HAP-1 (cell line): ENCODE measurements around the gene KLHL21.

ENCODE experiments used
- DNase-seq, 2 experiments: peaks; one replicate each; pipeline ENCODE4 v3.0.0-alpha.2; 2016 to 2020; ENCODE audit warnings: low spot score in 2 of 2
- H3K27me3 ChIP-seq: fragments of 250-450 bp; sonication (Bioruptor Pico); 2 replicates; pipeline ENCODE4 v1.5.1; 2020; ENCODE audit warnings: low read depth, mild to moderate bottlenecking, moderate library complexity
- H3K36me3 ChIP-seq: fragments of 250-450 bp; sonication (Bioruptor Pico); replicated peaks from 2 replicates; pipeline ENCODE4 v1.5.1; 2020; ENCODE audit warnings: mild to moderate bottlenecking
- H3K4me1 ChIP-seq: fragments of 250-450 bp; sonication (Bioruptor Pico); 2 replicates; pipeline ENCODE4 v1.5.1; 2020; ENCODE audit warnings: mild to moderate bottlenecking
- H3K4me3 ChIP-seq: fragments of 250-450 bp; sonication (Bioruptor Pico); 2 replicates; pipeline ENCODE4 v1.5.1; 2020; ENCODE audit warnings: mild to moderate bottlenecking, moderate library complexity
- H3K9me3 ChIP-seq: fragments of 250-450 bp; sonication (Bioruptor Pico); 2 replicates; pipeline ENCODE4 v1.5.1; 2020; ENCODE audit warnings: mild to moderate bottlenecking, moderate library complexity
- in situ Hi-C: fragments of 300-500 bp; cut with MboI; formaldehyde crosslinking; loops from 3 replicates; pipeline ENCODE4 v1.14.3; 2020; ENCODE audit warnings: low sequenced_read_pairs, inconsistent platforms, mixed read lengths

KLHL21 gene

GRCh38 chr1:6632588-6633514 lies 30.2 kb upstream of the KLHL21 start:
- in situ Hi-C loops, result no loop called here
- Histone ChIP-seq H3K36me3 (peaks cover 72% of the 10 kb centered on the region), H3K4me3 (no peak overlapping the region), H3K27me3 (no peaks in the 10 kb centered on the region), H3K4me1 (no peaks in the 10 kb centered on the region), H3K9me3 (no peaks in the 10 kb centered on the region)
- DNase-seq, result no peak

DNA sequence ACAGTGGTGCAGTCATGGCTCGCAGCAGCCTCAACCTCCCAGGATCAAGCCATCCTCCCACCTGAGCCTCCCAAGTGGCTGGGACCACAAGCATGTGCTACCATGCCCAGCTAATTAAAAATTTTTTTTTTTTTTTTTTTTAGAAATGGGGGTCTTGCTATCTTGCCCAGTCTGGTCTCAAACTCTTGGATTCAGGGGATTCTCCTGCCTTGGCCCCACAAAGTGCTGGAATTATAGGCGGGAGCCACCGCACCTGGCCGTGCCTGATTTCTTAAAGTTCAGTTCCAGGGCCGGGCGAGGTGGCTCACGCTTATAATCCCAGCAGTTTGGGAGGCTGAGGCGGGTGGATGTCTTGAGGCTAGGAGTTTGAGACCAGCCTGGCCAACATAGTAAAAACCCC lies 28.4 kb upstream of the KLHL21 start:
- no peaks in the 10 kb centered on the region for H3K9me3 ChIP-seq
- H3K4me1 ChIP-seq, result peaks cover 2% of the 10 kb centered on the region; the same call in 1 of the 2 replicates
- H3K27me3 ChIP-seq, result no peaks in the 10 kb centered on the region
- peaks cover 60% of the 10 kb centered on the region for H3K36me3 ChIP-seq
- no peak overlapping the region for H3K4me3 ChIP-seq
- no peak for DNase-seq
- in situ Hi-C loops, result no loop called here

- H3K36me3 ChIP-seq, result peaks cover 54% of the 10 kb centered on the region
- in situ Hi-C loops, result no loop called here
Observed at GRCh38 chr1:6630027-6630426, 27.4 kb upstream of the KLHL21 start.

GRCh38 chr1:6628971-6629479 lies 26.4 kb upstream of the KLHL21 start:
- Histone ChIP-seq H3K27me3 (no peaks in the 10 kb centered on the region), H3K4me3 (no peak overlapping the region), H3K9me3 (no peaks in the 10 kb centered on the region), H3K4me1 (peaks cover 9% of the 10 kb centered on the region), H3K36me3 (peaks cover 47% of the 10 kb centered on the region)
- in situ Hi-C loops, result no loop called here
- DNase-seq, result no peak

More at GRCh38 chr1:6630027-6630426, 27.4 kb upstream of the KLHL21 start:
- peaks cover 4% of the 10 kb centered on the region; the same call in 1 of the 2 replicates for H3K4me1 ChIP-seq
- H3K27me3 ChIP-seq, result no peaks in the 10 kb centered on the region
- H3K4me3 ChIP-seq, result no peak overlapping the region
- DNase-seq, result no peak
- no peaks in the 10 kb centered on the region for H3K9me3 ChIP-seq

- Histone ChIP-seq H3K9me3 (no peaks in the 10 kb centered on the region), H3K4me1 (peaks cover 9% of the 10 kb centered on the region), H3K36me3 (peaks cover 45% of the 10 kb centered on the region), H3K27me3 (no peaks in the 10 kb centered on the region), H3K4me3 (no peak overlapping the region)
- in situ Hi-C loops, result no loop called here
- DNase-seq, result no peak
Observed at GRCh38 chr1:6627841-6628545, 25.3 kb upstream of the KLHL21 start.

DNA sequence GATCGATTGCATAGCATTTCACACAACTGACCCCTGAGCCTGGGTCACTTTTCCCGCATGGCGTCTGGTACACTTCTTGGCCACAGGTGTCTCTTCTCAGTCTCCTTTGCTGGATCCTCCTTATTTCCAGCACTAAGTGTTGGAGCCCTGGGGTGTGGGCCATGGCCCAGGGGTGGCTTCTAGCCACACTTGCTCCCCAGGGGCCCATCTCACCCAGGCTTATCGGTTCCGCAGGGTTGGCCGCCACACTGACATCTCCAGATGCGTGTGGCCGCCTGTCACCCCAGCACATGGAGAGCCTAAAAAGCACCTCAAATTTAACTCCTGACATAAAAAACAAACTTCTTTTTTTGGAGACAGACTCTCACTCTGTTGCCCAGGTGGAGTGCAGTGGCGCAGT lies 24.4 kb upstream of the KLHL21 start:
- peaks cover 9% of the 10 kb centered on the region for H3K4me1 ChIP-seq
- H3K36me3 ChIP-seq, result peaks cover 48% of the 10 kb centered on the region
- no peaks in the 10 kb centered on the region for H3K27me3 ChIP-seq
- no peak for DNase-seq
- in situ Hi-C loops, result no loop called here
- H3K9me3 ChIP-seq, result no peaks in the 10 kb centered on the region
- no peak overlapping the region for H3K4me3 ChIP-seq

GRCh38 chr1:6625584-6626149 lies 23.0 kb upstream of the KLHL21 start:
- H3K36me3 ChIP-seq, result peaks cover 59% of the 10 kb centered on the region
- DNase-seq, result peak in 1 of 2 experiments; percentile 27
- in situ Hi-C loops, result no loop called here
- H3K27me3 ChIP-seq, result no peaks in the 10 kb centered on the region
- peaks cover 9% of the 10 kb centered on the region for H3K4me1 ChIP-seq
- peak overlapping the region; percentile 74 for H3K4me3 ChIP-seq
- no peaks in the 10 kb centered on the region for H3K9me3 ChIP-seq

- Histone ChIP-seq H3K4me3 (peak within 1 kb of the TSS; percentile 74), H3K27me3 (no peaks in the 10 kb centered on the region), H3K9me3 (no peaks in the 10 kb centered on the region), H3K4me1 (peaks cover 9% of the 10 kb centered on the region), H3K36me3 (peaks cover 60% of the 10 kb centered on the region)
- DNase-seq, result peak; percentile 69 to 93
- in situ Hi-C loops, result no loop called here
Observed at GRCh38 chr1:6624710-6625583, 22.3 kb upstream of the KLHL21 start, which contains the start of gene THAP3. Gene THAP3 (plus strand): TSS chr1:6624868. CDS start chr1:6625219, 351 bp downstream.

- Histone ChIP-seq H3K9me3 (no peaks in the 10 kb centered on the region), H3K36me3 (peaks cover 64% of the 10 kb centered on the region), H3K4me3 (no peak overlapping the region), H3K27me3 (no peaks in the 10 kb centered on the region), H3K4me1 (peaks cover 9% of the 10 kb centered on the region)
- no peak for DNase-seq
- in situ Hi-C loops, result no loop called here
Observed at GRCh38 chr1:6623269-6623965, 20.7 kb upstream of the KLHL21 start.

- Histone ChIP-seq H3K9me3 (no peaks in the 10 kb centered on the region), H3K36me3 (peaks cover 63% of the 10 kb centered on the region), H3K4me1 (peaks cover 9% of the 10 kb centered on the region), H3K4me3 (no peak overlapping the region), H3K27me3 (no peaks in the 10 kb centered on the region)
- in situ Hi-C loops, result no loop called here
- no peak for DNase-seq
Observed at GRCh38 chr1:6622396-6623152, 19.9 kb upstream of the KLHL21 start.

DNA sequence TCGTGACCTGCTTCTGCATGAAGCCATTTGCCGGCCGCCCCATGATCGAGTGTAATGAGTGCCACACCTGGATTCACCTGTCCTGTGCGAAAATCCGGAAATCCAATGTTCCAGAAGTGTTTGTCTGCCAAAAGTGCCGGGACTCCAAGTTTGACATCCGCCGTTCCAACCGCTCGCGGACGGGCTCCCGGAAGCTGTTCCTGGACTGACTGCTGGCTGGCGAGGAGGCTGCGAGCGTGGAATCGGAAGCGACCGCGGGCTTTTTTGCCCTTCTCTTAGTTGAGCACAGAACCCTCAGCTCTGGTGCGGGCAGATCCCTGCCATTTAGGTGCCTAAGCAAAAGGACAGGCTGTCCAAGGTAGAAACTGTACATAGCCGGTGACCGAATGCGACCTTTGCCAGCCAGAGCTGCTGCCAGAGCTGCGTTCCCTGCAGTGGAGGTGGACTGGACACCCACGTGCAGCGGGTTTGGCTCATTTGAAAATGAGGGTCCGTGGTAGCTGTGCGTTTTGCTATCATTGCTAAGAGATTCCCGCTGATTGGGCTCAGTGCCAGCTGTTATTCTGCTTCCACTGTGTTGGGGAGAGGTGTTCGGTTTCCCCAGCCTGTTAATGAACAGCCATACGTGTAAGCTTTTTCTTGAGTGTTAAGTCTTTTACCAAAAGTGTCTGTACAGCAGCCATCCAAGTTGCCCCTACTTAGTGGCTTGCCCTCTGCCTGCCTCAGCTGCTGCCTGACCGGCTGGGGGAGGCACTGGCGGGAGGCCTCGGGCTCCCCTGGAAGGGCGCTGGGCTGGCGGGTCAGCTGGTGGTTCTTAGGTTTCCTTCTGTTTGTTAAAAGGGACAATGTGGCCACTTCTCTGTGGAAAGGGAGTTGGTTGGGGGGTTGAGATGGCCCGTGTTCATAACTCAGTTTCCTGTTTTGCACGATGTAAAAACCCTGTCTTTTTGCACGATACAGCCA lies 19.0 kb upstream of the KLHL21 start:
- Histone ChIP-seq H3K4me1 (peaks cover 9% of the 10 kb centered on the region), H3K9me3 (no peaks in the 10 kb centered on the region), H3K36me3 (peaks cover 65% of the 10 kb centered on the region), H3K4me3 (no peak overlapping the region), H3K27me3 (no peaks in the 10 kb centered on the region)
- in situ Hi-C loops, result no loop called here
- no peak for DNase-seq
